Airway epithelial cell (primary cell): ENCODE measurements around the gene OR5D13. TPM values are rescaled to one million over a fixed set of nuclear protein-coding genes. Genes with fewer than 3 reads are reported as not detected.

Experiments used
- total RNA-seq: library from RNA; depleted of rRNA; stranded (reverse); fragments of >200 nt; gene quantifications from 2 replicates; pipeline ENCODE4 v1.2.3, GENCODE V29; 2015

OR5D13 gene, protein sequence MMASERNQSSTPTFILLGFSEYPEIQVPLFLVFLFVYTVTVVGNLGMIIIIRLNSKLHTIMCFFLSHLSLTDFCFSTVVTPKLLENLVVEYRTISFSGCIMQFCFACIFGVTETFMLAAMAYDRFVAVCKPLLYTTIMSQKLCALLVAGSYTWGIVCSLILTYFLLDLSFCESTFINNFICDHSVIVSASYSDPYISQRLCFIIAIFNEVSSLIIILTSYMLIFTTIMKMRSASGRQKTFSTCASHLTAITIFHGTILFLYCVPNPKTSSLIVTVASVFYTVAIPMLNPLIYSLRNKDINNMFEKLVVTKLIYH
- total RNA-seq, result not detected in 2 replicates

GRCh38 chr11:55773138-55773537, at the start of gene OR5D13:
Gene OR5D13 (plus strand): TSS chr11:55773438. CDS start chr11:55773438, 0 bp downstream.

DNA sequence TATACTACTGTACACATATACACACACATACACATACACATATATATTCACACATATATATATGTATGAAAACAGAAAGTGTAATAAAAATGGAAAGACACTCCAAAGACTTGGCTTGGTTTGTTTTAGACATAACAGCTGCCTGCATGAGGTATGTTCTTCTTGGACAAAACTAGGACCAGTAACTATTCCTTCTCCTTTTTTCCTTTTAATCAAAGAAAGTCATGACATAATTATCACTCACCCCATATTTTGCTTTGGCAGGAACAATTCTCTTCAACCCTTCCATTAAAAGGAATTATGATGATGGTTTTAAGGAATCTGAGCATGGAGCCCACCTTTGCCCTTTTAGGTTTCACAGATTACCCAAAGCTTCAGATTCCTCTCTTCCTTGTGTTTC, 22.0 kb downstream of the OR5D13 start, which contains the start of gene OR5D14:
Gene OR5D14, plus strand, starts transcription at position 301 of the 400 bp plus-strand sequence. Its CDS starts 0 bp downstream, at position 301.

GRCh38 chr11:55811067-55811466, 37.8 kb downstream of the OR5D13 start, which contains the start of gene OR5L1:
Gene OR5L1 (plus strand): TSS chr11:55811367. CDS start chr11:55811467, 100 bp downstream.

GRCh38 chr11:55819330-55819729, 46.1 kb downstream of the OR5D13 start, which contains the start of gene OR5D18:
Gene OR5D18 (plus strand): TSS chr11:55819630. CDS start chr11:55819630, 0 bp downstream.

Other genes starting within 250 kb of the OR5D13 start
- gene OR4C15, start 219.0 kb upstream of the OR5D13 start, total RNA-seq, result not detected in 2 replicates
- not detected in 2 replicates for gene OR4C16, start 201.3 kb upstream of the OR5D13 start, total RNA-seq
- gene OR4C11, start 165.8 kb upstream of the OR5D13 start, total RNA-seq, result not detected in 2 replicates
- not detected in 2 replicates for gene OR4P4, start 138.3 kb upstream of the OR5D13 start, total RNA-seq
- not detected in 2 replicates for gene OR4S2, start 125.1 kb upstream of the OR5D13 start, total RNA-seq
- gene OR4C6, start 111.2 kb upstream of the OR5D13 start, total RNA-seq, result not detected in 2 replicates
- gene OR5D14, start 22.1 kb downstream of the OR5D13 start, total RNA-seq, result not detected in 2 replicates
- not detected in 2 replicates for gene OR5L1, start 37.9 kb downstream of the OR5D13 start, total RNA-seq
- not detected in 2 replicates for gene OR5D18, start 46.2 kb downstream of the OR5D13 start, total RNA-seq
- gene OR5L2, start 53.8 kb downstream of the OR5D13 start, total RNA-seq, result not detected in 2 replicates
- not detected in 2 replicates for gene OR5D16, start 65.3 kb downstream of the OR5D13 start, total RNA-seq
- gene TRIM51, start 109.9 kb downstream of the OR5D13 start, total RNA-seq, result not detected in 2 replicates
- gene OR5W2, start 141.1 kb downstream of the OR5D13 start, total RNA-seq, result not detected in 2 replicates
- not detected in 2 replicates for gene OR5I1, start 163.0 kb downstream of the OR5D13 start, total RNA-seq
- gene OR10AG1, start 196.5 kb downstream of the OR5D13 start, total RNA-seq, result not detected in 2 replicates
- not detected in 2 replicates for gene OR5F1, start 221.2 kb downstream of the OR5D13 start, total RNA-seq